ENCODE results near the gene VWA8.
A peak's percentile ranks its signal among the peaks of the same experiment; 100 is the strongest.
"Not testable (repeated sequence)": the region's sequence is repeated elsewhere in the genome, so short reads cannot be mapped to it uniquely, and the experiment has no call there.

VWA8 gene

DNA sequence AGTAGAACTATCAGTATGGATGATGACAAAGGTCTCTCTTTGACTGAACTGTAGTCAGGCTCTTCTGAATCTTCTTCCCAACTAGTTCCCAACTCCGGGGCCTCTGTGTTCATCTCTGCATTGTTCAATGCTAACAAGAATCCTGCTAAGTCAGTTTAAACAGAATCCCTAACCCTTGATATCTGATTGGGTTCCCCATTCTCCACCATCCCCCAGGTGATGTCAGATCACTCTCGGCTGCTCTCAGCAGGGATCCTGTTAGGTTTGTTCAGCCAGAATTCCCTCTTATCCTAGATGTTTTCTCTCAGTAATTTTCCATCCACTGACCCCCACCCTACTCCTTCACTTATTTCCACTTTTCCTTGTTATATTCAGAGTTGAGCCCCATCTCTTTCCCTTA, 280.0 kb downstream of the VWA8 start:
- no peak for DNase-seq

DNA sequence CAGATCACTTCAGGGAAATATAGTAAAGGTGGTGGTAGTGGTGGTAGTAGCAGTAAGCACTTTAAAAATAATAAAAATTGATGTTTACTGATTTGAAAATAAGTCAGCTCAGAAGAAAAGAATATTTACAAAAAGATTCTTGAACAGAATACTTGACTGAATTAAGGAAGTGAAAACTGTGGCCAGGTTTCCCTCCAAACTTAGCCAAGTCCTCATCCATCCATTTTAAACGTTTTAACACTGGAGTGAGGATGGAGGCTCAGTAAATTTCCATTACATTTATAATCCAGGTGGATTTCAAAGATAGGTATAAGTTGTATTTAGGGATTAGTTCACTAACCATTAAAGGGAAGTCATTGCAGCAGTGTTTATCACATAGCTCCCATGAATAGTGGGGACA, 282.1 kb downstream of the VWA8 start:
- DNase-seq: no peak

DNA sequence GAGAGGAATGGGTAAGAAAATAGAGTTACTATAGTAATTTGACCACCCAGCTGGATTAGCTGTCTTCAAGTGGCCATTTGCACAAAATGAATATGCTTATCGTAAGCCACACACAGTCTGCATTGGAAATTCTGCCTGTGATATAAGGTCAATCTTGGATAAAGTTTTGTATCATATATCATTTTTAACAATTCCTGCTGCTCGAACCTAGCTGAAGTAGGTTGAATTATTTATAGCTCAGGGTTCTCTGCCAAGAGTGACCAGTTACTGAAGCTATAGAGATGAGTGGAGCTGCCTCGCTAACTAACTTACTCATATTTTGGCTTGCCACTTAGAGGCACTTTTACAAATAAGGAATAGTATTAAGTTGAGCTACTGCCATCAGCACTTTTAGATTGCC, 282.7 kb downstream of the VWA8 start:
- DNase-seq: no peak

DNA sequence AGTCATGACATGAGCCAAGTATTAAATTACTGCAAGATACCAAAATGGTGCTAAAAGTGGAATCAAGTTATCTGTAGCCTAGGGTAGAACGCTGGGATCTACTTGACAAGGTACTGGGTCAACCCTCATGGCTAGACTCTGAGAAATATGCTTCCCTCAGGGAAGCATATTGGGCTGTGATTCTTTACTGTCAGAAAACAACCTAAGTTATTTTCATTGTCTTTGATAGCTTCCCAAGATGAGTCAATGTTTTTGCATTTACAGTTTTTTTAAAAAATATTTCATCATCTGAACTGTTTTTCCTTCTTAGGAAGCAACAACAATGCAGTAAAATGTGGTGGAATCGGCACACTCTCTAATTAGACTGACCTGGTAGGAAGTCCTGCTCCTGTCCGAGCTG, 285.6 kb downstream of the VWA8 start:
- DNase-seq: no peak

DNA sequence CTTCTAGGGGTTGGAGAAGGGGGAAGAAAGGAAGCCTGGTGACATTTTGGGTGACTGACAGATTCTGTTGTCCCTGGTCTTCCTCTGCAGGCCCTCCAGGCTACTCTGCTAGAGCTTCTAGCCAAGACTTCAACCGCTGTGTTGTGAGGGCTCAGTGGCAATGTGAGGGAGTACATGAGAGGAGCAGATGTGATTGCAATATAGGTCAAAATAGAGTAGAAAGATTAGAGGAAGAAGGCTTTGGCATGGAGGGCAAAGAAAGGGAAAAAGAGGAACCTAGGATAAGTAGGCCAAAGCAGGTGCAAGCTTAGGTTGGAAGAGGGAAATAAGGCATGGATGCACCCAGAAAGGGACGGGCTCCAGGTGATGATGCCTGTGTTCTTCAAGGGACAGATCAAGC, 286.7 kb downstream of the VWA8 start:
- no peak for DNase-seq

DNA sequence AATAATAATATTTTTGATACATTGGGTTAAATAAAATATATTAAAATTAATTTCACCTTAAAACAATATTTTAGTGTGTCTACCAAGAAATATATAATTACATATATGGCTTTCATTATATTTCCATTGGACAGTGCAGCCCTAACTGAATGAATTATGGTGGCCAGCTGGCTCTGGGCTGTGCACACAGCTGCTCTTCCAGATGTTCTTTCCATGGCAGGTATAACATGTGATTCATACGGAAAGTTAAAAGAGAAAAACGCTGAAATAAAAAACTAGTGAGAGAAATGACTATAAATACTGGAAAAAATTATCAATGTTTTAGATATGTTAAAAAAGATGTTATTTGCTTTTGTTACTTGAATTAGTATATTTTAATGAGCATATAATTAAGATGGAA, 287.3 kb downstream of the VWA8 start:
- DNase-seq: no peak

DNA sequence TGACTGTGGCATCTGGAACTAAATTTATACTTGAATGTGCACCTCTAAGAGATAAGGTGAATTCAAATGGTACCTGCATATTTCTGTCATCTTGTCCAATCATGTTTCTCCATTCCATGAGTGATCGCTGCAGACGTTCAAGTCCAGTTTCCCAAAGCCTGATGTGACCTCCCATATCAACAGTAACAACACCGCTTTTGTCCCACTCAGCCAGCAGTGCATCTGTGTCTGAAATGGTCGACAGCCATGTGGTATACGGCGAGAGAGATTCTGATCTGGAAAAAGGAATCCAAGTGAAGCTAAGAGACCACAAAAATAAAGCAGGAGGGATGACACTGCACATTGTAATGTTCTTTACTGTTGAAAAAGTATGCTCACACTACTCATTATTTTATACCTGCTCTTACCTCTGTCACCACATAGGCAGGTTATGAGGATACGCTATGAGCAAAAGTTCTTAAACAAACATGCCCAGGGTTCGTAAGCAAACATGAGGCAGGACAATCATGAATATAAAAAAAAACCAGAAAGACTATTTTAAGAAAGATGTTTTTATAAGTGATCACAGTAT, 290.0 kb downstream of the VWA8 start:
- no peak for DNase-seq

DNA sequence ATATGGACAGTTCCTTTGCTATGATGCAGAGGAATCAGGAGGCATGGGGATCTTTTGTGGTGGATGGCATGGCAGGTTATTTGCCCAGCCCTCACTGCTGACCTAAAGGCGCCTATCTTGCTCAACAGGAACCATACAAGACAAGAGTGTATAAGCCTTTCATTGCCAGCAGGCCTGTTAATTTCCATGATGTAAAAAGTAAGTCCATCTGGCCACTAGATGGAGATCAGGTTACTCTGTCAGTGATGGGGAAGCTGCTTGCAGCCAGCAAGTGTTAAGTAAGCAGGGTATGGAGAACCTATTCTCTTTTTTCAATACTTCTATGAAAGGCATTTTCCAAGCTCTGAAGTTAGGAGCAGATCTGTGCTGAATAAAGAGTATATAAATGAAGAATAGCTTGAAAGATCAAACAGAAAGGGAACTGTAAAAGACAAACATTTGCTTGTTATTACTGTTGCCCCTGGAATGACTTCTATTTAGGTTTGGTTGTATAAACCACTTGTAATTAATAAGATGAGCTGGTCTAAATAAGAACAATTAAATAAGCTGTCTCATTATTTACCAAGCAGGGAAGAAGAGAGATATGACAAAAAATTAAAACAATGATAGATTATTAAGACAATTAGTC, 292.7 kb downstream of the VWA8 start:
- DNase-seq: peak; percentile 58 to 63

DNA sequence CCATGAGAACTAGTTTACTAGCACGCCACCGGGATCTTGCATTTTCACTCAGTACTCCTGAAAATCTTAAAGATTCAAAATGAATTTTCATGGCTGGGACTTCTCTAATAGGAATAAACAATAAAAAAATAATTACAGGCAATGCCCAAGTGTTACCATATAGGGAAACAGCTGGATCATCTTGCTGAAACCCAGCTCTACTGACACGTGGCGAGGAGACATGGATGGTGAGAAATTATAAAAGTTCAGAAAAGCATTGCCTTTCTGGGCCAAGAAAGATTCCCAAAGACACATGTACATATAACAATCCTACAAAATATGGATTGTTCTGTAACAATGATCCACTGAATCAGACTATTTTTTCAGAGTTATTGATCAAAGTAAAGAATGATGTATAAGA, 294.3 kb downstream of the VWA8 start:
- DNase-seq: no peak

DNA sequence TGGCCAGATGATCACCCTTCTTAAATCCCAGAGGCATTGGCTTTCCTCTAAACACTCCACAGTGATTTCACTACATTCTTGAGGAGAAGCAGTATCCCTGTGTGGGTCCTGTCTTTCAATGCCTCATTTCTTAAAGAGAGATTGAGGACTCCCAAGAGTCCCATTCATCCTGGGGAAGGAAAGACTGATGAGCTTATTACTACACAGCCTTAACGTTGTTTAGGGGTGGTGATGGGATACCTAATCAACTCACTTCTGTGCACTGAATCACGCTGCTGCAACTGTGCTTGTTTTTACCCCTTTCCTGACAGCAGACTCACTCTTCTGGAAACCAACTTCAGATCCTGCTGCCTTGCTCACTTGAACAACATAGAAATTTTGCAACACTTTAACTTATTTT, 300.5 kb downstream of the VWA8 start:
- DNase-seq: no peak

DNA sequence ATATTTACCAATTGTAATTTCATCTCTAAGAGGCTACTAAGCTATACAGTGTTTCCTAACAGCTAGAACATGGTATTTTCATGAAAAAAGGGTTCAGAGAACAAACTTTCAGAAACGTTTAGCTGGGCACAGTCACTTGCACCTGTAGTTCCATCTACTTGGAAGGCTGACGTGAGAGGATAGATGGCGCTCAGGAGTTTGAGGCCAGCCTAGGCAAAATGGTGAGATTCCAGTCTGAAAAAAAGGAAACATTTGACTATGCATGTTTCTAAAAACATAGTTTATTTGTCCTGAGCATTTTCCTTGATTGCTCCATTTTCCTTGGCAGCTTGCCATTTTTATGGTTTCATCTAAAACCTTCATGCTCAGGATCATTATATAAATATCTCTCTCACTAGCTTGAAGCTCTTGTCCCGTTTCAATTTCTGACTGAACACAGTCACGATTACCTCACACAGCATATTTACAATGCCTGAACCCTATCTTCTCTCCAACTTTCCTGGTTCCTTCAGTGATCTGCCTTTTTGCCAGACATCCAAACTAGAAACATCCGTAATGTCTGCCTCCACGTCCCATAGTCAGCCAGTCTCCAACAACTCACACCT, 302.8 kb downstream of the VWA8 start:
- no peak for DNase-seq

DNA sequence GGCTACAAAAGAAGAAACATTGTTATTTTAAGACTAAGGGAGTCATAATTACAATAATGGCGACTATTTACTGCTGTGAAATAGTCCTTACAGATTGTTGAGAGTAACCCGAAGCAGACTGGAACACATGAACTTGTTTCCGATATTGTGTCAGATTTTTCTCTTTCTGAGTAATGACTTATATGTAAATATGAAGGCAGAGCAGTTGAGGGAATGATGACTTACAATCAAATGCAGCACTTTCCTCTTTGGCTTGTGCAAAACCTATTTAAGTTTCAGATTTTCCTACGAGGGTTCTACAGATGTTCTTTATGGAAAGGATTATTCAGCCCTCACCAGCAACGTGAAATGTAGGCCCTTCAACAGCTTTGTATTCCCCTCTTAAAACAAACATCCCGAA, 304.9 kb downstream of the VWA8 start:
- DNase-seq: no peak

DNA sequence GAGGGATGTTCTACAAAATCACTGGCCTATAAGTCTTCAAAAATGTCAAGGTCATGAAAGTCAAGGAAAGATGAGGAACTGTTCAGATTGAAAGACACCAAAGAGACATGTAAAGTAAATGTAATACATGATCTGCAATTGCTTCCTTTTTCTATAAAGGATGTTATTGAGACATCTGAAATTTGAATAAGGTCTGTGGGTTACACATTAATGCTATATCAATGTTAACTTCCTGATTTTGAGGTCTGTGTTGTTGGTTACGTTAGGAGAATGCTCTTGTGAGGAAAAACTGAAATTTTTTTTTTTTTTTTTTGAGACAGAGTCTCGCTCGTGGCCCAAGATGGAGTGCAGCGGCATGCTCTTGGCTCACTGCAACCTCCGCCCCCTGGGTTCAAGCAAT, 306.1 kb downstream of the VWA8 start:
- peak in 1 of 2 donors; percentile 8 for DNase-seq

DNA sequence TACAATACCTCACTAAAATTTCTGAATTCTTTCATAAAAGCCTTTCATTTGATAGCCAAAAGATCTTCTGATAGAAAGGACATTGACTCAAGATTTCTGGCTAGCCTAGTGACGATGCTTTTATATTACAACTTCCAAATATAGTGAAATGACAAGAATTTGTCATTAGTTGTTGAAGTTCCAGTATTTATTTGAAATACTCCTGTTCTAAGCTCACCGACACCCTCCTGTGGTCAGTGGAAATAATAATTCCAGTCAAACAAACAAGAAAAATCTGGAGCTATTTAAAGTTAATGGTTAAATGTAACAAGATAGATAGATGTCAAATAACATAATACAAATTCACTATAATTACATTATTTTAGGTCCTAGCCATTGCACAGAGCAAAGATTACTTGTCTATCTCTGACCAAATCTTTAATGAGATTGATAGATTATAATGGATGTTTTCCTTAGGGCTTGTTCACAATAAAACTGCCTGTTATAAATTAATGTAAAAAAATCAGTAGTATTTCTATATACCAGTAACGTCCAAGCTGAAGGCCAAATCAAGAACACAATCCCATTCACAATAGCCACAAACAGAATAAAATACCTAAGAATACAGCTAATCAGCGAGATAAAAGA, 308.1 kb downstream of the VWA8 start:
- DNase-seq: peak; percentile 40 to 65

DNA sequence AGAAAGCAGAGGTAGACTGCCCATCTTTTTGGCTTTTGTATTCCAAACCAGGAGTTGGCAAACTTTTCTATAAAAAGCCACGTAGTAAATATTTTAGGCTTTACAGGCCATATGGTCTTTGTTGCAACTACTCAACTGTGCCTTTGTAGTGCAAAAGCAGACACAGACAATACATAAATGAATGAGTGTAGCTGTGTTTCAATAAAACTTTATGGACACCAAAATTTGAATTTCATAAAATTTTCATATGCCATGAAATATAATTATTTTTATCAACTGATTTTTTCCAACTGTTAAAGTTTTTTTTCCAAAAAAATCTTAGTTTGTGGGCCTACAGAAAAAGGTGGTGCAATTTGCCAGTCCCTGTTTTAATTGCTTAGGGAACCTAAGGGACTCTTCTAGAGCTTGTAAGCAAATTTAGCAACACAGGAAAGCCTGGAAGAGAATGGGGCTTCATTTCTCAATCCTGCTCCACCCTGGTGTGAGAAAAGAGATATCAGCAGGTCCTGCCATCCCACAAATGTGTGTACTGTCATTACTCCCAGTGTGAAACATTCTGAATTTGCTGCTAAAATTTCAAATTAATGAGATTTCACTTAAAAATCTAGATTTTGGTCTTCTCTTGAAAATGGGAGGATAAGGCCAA, 309.4 kb downstream of the VWA8 start:
- no peak for DNase-seq

DNA sequence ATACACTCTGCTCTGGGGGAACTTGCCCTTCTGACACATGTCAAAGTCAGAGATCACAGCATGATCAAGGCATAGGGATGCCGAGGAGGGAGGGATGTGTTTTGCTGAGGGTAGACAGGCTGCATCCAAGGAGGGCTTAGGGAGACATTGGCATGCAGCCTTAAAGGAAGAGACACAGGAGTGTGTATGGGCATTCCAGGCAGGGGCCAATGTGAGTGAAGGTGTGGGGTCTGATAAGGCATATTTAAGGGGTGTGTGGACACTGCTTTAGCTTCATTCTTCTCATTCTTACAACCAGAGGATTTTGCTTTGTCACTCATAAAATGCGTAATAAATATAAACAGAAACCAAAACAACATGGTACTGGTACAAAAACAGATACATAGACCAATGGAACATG, 310.2 kb downstream of the VWA8 start:
- DNase-seq: no peak

DNA sequence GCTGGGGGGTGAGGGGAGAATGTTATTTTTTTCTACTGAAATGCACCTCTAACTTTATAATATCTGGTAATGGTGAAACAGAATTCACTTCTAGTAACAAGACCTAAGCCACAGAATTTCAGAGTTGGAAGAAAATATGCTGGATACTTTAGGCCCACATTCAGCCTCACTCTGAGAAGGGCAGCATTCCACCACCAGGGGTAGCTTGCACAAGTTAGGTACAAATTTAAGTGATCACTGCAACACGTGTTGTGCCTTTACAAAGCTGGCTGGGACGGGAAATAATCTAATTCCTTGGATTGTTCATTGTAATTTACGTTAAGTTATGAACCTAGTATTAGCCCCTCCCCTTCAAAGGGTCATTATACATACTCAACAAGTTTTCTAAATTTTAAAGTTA, 311.2 kb downstream of the VWA8 start:
- DNase-seq: no peak

DNA sequence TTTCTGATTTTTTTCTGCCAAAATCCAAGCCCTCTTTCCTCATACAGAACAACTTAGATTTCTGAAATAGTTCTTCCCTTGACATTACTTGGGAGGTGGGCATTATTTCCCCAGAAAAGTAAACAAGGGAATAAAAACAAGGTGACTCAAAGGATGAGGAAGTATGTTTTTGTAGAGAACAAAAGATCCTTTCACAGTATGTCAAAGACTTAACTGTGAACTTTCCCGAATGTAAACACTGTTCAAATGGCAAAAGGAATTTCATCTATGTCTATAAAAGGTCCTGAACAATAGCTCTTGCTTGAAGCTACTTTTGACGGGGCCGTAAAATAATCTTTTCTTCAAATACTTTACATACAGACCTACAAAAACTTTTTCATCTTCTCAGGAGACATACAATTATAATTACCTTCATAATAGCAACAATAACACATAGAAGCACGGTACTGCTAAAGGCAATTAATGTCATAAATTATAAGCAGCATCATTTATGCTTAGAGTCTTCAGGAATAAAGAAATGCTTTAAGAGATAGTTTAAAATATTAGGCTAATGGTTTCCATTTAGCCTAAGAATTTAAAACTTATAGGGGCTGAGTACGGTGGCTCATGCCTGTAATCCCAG, 312.5 kb downstream of the VWA8 start:
- DNase-seq: no peak

DNA sequence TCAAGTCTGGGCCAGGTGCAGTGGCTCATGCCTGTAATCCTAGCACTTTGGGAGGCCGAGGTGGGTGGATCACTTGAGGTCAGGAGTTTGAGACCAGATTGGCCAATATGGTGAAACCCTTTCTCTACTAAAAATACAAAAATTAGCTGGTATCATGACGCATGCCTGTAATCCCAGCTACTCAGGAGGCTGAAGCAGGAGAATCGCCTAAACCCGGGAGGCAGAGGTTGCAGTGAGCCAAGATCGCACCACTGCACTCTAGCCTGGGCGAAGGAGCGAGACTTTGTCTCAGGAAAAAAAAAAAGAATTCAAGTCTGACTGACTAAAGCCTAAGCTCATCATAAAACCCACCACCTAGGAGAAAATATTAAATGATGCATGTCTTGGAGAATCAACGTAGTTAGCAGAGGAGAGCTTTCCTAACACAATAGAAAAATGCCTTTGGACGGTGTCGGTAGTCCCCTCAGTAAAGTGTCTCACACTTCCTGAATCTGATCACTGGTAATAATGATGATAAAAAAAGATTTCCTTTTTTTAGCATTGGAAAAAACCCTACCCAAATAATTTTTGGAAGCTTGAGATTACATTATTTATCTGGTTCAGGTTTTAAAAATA, 313.1 kb downstream of the VWA8 start:
- not testable (repeated sequence) for DNase-seq

DNA sequence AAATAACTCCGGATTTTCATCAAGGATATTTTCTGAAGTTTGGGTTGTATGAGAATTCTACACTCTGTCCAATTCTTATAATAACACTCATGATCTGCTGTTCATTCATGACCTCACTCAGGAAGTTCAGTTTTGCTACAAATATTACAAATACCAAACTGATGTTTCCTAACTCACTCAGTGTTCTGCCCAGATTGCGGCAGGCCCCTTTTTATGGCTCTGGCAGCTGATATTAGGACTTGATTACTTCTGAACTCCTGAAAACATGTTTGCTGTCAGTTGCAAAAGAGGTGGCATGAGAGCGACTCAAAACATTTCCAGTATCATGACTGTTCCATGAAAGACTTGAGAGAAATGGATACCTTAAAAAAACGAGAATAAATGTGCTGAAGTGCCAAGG, 315.6 kb downstream of the VWA8 start:
- DNase-seq: no peak

DNA sequence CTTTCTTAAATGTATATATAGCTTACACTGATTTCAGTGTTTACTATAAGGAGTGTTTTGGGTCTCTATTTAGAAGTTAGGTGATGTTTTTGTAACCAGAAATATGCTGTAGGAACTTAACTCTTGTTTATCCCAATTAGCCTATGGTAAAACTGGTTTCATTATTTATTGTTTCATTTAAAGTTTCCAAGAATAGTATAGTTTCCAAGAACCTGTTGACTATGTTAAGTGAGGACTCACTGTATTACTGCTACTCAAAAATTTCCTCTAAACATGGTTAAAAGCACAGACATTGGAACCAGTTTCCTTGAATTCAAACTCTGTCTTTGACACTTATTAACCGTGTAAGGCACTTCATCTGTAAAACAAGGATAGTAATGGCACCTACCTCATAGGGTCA, 316.2 kb downstream of the VWA8 start:
- DNase-seq: no peak

DNA sequence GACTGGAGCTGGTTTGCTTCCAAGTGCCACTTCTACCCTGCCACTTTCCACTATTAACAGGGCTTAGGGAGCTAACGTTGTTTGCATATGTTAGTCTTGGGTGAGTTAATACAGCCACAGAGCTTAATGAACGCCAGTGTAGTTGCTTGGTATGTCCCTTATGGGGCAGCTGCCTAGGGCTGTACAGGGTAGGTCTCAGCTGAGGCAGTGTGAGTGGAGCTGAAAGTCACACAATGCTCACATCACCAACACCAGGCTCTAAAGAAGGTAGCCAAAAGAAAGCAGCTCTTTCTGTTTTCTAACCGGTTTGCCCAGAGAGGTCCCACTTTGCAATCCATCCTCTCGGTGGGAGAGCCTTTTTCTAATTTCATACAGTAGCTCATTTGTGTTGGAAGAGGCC, 317.4 kb downstream of the VWA8 start:
- DNase-seq: no peak

DNA sequence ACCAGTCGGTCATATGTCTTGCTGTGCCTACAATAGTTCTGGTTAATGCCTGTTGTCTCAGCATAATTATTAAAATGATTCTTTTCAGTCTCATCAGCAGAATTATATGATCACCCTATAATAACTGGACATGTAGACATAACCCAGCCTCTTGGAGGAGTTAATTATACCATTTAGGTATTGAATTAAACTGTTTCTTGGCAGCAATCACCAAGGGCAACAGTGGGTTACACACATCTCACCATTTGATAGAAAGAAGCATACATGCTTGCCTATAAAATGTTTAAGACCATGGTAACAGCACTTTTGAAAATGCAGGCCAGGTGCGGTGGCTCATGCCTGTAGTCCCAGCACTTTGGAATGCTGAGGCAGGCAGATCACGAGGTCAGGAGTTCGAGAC, 318.9 kb downstream of the VWA8 start:
- no peak for DNase-seq

Data from CD4-positive, alpha-beta T cell treated with Interleukin-4 for 1 hour (primary cell).